ENCODE results near the gene SLC49A3. TPM values are rescaled to one million over a fixed set of nuclear protein-coding genes. Genes with fewer than 3 reads are reported as not detected.

The SLC49A3 gene
- total and polyA plus RNA-seq, 2 of the 8 experiments (the other 6 are each of a cell fraction or from before 2014, with no cell fraction given), result 5.0 to 8.8 TPM

GRCh38 chr4:663046-663437, 25.9 kb downstream of the SLC49A3 start:
- 71% methylated on average over 11 of the region's 20 CpGs; no CpG with 5 or more reads in 1 of the 2 experiments for WGBS, 2 experiments (ENCODE audit: extremely low coverage in 1 of 2, insufficient coverage in 1 of 2, insufficient read length in 1 of 2, insufficient replicate concordance in 2 of 2, low coverage in 1 of 2, low lambda C conversion rate in 2 of 2, missing lambda C conversion rate in 1 of 2)
- H2BK120ac ChIP-seq (replicated peaks; ENCODE audit: low read depth, low read length), result no peak overlapping the region
- no peaks in the 10 kb centered on the region for H3K27me3 ChIP-seq (replicated peaks in 1 of 4; ENCODE audit: control insufficient read depth in 3 of 4, extremely low read depth in 1 of 4, insufficient read depth in 3 of 4, low read length in 3 of 4)
- H3K27ac ChIP-seq (ENCODE audit: low read depth, low read length), result no peak overlapping the region
- no peaks in the 10 kb centered on the region; a peak in 1 of 8 replicates for H3K36me3 ChIP-seq (ENCODE audit: control insufficient read depth in 2 of 4, insufficient read depth in 4 of 4, low read length in 3 of 4)
- H3K79me2 ChIP-seq (ENCODE audit: control insufficient read depth in 1 of 2, insufficient read depth in 2 of 2, low read length in 2 of 2), result no peaks in the 10 kb centered on the region
- H2AFZ ChIP-seq (ENCODE audit: low read length), result peak overlapping the region; percentile 77; the same call in 1 of the 2 replicates
- no peak overlapping the region for H4K5ac ChIP-seq (ENCODE audit: insufficient read length, low read depth, low read length)
- H3K79me1 ChIP-seq (ENCODE audit: low read depth, low read length), result no peaks in the 10 kb centered on the region
- peak overlapping the region; percentile 68 for H4K8ac ChIP-seq (ENCODE audit: extremely low read depth, insufficient read depth, low read length)
- FAIRE-seq (no peak), DNase-seq (ENCODE audit: low read depth in 1 of 2, low spot score in 2 of 2) (no peak)
- no peak overlapping the region for H2AK5ac ChIP-seq (ENCODE audit: low read depth, low read length)
- no peak overlapping the region for H2BK12ac ChIP-seq (ENCODE audit: low read depth, low read length)
- H3K9ac ChIP-seq (replicated peaks in 1 of 4; ENCODE audit: extremely low read depth in 1 of 4, low read depth in 3 of 4, low read length in 3 of 4), result no peak overlapping the region
- peak overlapping the region; percentile 61 to 87 (median 74) for H3K4me3 ChIP-seq (ENCODE audit: extremely low read depth in 1 of 4, insufficient read depth in 2 of 4, low read depth in 3 of 4, low read length in 4 of 4)
- H3K4ac ChIP-seq (replicated peaks; ENCODE audit: insufficient read length, low read depth, low read length), result no peak overlapping the region
- no peak overlapping the region for H3K14ac ChIP-seq (ENCODE audit: insufficient read length)
- H4K91ac ChIP-seq (replicated peaks; ENCODE audit: insufficient read length, low read length), result no peak overlapping the region
- H3K18ac ChIP-seq (ENCODE audit: extremely low read depth, low read length), result peak overlapping the region; percentile 32; the same call in 1 of the 2 replicates
- H3K4me1 ChIP-seq (replicated peaks in 1 of 4; ENCODE audit: control insufficient read depth in 3 of 4, insufficient read depth in 4 of 4, low read length in 3 of 4), result no peaks in the 10 kb centered on the region; a peak in 1 of 7 replicates
- H3K56ac ChIP-seq (replicated peaks; ENCODE audit: insufficient read length, low read depth, low read length), result no peak overlapping the region
- peaks cover 7% of the 10 kb centered on the region; the same call in 1 of the 2 replicates for H3K23me2 ChIP-seq (ENCODE audit: low read depth, low read length)
- H3K9me3 ChIP-seq (ENCODE audit: insufficient read depth in 2 of 2, low read depth in 1 of 2, low read length in 1 of 2), result no peaks in the 10 kb centered on the region
- H3K23ac ChIP-seq (ENCODE audit: insufficient read length), result no peak overlapping the region
- 0 out of 2 replicates have a peak overlapping the region, but pooled peaks have one; percentile 40 for H2BK5ac ChIP-seq (ENCODE audit: low read depth, low read length)
- H3K4me2 ChIP-seq (ENCODE audit: insufficient read depth in 1 of 2, low read depth in 2 of 2, low read length in 2 of 2), result peak overlapping the region; percentile 65 to 89
- H2BK15ac ChIP-seq (ENCODE audit: low read length), result no peak overlapping the region
- ChIA-PET CTCF (ENCODE audit: partially characterized antibody) (interaction anchor here (1.2 to 3.0 kb wide), 3 partner anchors 10 to 60 kb away, joined by 3 to 11 read pairs (median 4); partner anchors contain the start of genes ATP5ME and MYL5), POLR2A (ENCODE audit: partially characterized antibody) (interaction anchor here (0.9 to 5.0 kb wide), 4 partner anchors 9 to 37 kb away, joined by 3 to 53 read pairs (median 8); partner anchors contain the start of genes ATP5ME, MYL5 and PDE6B)
- H4K20me1 ChIP-seq (replicated peaks in 1 of 2; ENCODE audit: control insufficient read depth in 1 of 2, insufficient read depth in 2 of 2, low read length in 2 of 2), result peaks cover 0 to 17% of the 10 kb centered on the region in 2 experiments
- no peak overlapping the region for H2BK20ac ChIP-seq (ENCODE audit: low read length)
- no peak for TF ChIP-seq TBP (IDR thresholded peaks at IDR 0.05; ENCODE audit: low read depth, low read length)
- no peak for TF ChIP-seq SIN3A (conservative IDR thresholded peaks at IDR 0.05 in 1 of 2, IDR thresholded peaks at IDR 0.05 in 1 of 2; ENCODE audit: low read depth in 1 of 2, low read length in 2 of 2)
- TF ChIP-seq RXRA (IDR thresholded peaks at IDR 0.05; ENCODE audit: insufficient read depth, low read depth, low read length), result no peak
- TF ChIP-seq RBBP5 (IDR thresholded peaks at IDR 0.05; ENCODE audit: borderline replicate concordance, low read depth, low read length), result no peak
- no peak for TF ChIP-seq SIRT6 (IDR thresholded peaks at IDR 0.05; ENCODE audit: low read length)
- no peak for TF ChIP-seq CTCF (IDR thresholded peaks at IDR 0.05; ENCODE audit: control extremely low read depth in 1 of 3, insufficient read depth in 1 of 3, low read depth in 1 of 3, low read length in 3 of 3)
- no peak for TF ChIP-seq PHF8 (conservative IDR thresholded peaks at IDR 0.05; ENCODE audit: low read depth, low read length)
- no peak for TF ChIP-seq GABPA (IDR thresholded peaks at IDR 0.05; ENCODE audit: borderline replicate concordance, insufficient read depth, low read length)
- no peak for TF ChIP-seq MAFK (IDR thresholded peaks at IDR 0.05; ENCODE audit: low read depth, low read length)
- no peak for TF ChIP-seq BACH1 (IDR thresholded peaks at IDR 0.05; ENCODE audit: low read length)
- no peak for TF ChIP-seq SIX5 (IDR thresholded peaks at IDR 0.05; ENCODE audit: low read depth, low read length)

Data from H1 (cell line).